ENCODE measurements around the gene OVOL1.

DNA sequence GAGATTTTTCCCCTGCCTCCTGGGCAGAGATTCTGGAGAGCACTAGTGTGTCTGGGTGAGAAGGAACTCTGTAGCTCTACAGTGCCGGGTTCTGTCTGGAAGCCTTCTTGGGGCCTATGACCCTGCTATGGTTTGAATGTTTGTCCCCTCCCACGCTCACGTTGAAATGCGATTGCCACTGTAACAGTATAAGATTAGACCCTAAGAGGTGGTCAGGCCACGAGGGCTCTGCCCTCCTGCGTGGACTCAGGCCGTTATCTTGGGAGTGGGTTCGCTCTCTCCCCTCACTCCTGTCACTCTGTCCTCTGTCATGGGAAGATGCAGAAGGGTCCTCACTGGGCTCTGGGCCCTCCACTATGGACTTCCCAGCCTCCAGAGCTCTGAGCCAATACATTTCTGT lies 9.6 kb upstream of the OVOL1 start:
- TF ChIP-seq, protein P1, sequence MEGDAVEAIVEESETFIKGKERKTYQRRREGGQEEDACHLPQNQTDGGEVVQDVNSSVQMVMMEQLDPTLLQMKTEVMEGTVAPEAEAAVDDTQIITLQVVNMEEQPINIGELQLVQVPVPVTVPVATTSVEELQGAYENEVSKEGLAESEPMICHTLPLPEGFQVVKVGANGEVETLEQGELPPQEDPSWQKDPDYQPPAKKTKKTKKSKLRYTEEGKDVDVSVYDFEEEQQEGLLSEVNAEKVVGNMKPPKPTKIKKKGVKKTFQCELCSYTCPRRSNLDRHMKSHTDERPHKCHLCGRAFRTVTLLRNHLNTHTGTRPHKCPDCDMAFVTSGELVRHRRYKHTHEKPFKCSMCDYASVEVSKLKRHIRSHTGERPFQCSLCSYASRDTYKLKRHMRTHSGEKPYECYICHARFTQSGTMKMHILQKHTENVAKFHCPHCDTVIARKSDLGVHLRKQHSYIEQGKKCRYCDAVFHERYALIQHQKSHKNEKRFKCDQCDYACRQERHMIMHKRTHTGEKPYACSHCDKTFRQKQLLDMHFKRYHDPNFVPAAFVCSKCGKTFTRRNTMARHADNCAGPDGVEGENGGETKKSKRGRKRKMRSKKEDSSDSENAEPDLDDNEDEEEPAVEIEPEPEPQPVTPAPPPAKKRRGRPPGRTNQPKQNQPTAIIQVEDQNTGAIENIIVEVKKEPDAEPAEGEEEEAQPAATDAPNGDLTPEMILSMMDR (IDR thresholded peaks at IDR 0.05): no peak
- TF ChIP-seq POLR2A (IDR thresholded peaks at IDR 0.05): no peak

Measured in Peyer's patch (tissue), 4 donors.